ENCODE measurements around the gene NPPC. TPM values are rescaled to one million over a fixed set of nuclear protein-coding genes. Genes with fewer than 3 reads are reported as not detected.

The NPPC gene
- total and polyA plus RNA-seq, 2 of the 8 experiments (the other 6 are each of a cell fraction or from before 2014, with no cell fraction given), result 1.3 to 4.7 TPM

GRCh38 chr2:231927566-231927890 lies 1.3 kb upstream of the NPPC start:
- Histone ChIP-seq H3K27ac (ENCODE audit: low read depth, low read length) (no peak overlapping the region), H4K5ac (ENCODE audit: insufficient read length, low read depth, low read length) (no peak overlapping the region), H3K4ac (replicated peaks; ENCODE audit: insufficient read length, low read depth, low read length) (no peak overlapping the region), H4K20me1 (replicated peaks in 1 of 2; ENCODE audit: control insufficient read depth in 1 of 2, insufficient read depth in 2 of 2, low read length in 2 of 2) (peaks cover 0 to 2% of the 10 kb centered on the region in 2 experiments), H3K9me3 (ENCODE audit: insufficient read depth in 2 of 2, low read depth in 1 of 2, low read length in 1 of 2) (no peaks in the 10 kb centered on the region), H2BK120ac (replicated peaks; ENCODE audit: low read depth, low read length) (no peak overlapping the region), H2BK5ac (ENCODE audit: low read depth, low read length) (no peak overlapping the region), H3K4me2 (ENCODE audit: insufficient read depth in 1 of 2, low read depth in 2 of 2, low read length in 2 of 2) (peak overlapping the region; percentile 80 to 100), H3K36me3 (ENCODE audit: control insufficient read depth in 2 of 4, insufficient read depth in 4 of 4, low read length in 3 of 4) (no peaks in the 10 kb centered on the region), H3K23me2 (ENCODE audit: low read depth, low read length) (peaks cover 20% of the 10 kb centered on the region), H3K79me1 (ENCODE audit: low read depth, low read length) (no peaks in the 10 kb centered on the region), H4K8ac (ENCODE audit: extremely low read depth, insufficient read depth, low read length) (no peak overlapping the region), H3K4me3 (ENCODE audit: extremely low read depth in 1 of 4, insufficient read depth in 2 of 4, low read depth in 3 of 4, low read length in 4 of 4) (peak overlapping the region in 1 of 4 experiments; percentile 75; a peak in 2 of 8 replicates), H2BK12ac (ENCODE audit: low read depth, low read length) (no peak overlapping the region), H3K56ac (replicated peaks; ENCODE audit: insufficient read length, low read depth, low read length) (no peak overlapping the region), H3K4me1 (replicated peaks in 1 of 4; ENCODE audit: control insufficient read depth in 3 of 4, insufficient read depth in 4 of 4, low read length in 3 of 4) (peaks cover 3 to 20% (median 14%) of the 10 kb centered on the region in 4 experiments), H2BK15ac (ENCODE audit: low read length) (no peak overlapping the region), H3K27me3 (replicated peaks in 1 of 4; ENCODE audit: control insufficient read depth in 3 of 4, extremely low read depth in 1 of 4, insufficient read depth in 3 of 4, low read length in 3 of 4) (peaks cover 24 to 55% (median 43%) of the 10 kb centered on the region in 4 experiments), H3K79me2 (ENCODE audit: control insufficient read depth in 1 of 2, insufficient read depth in 2 of 2, low read length in 2 of 2) (no peaks in the 10 kb centered on the region), H2AFZ (ENCODE audit: low read length) (no peak overlapping the region), H4K91ac (replicated peaks; ENCODE audit: insufficient read length, low read length) (no peak overlapping the region), H2AK5ac (ENCODE audit: low read depth, low read length) (no peak overlapping the region), H3K9ac (replicated peaks in 1 of 4; ENCODE audit: extremely low read depth in 1 of 4, low read depth in 3 of 4, low read length in 3 of 4) (no peak overlapping the region), H3K23ac (ENCODE audit: insufficient read length) (no peak overlapping the region), H2BK20ac (ENCODE audit: low read length) (no peak overlapping the region), H3K18ac (ENCODE audit: extremely low read depth, low read length) (no peak overlapping the region), H3K14ac (ENCODE audit: insufficient read length) (no peak overlapping the region)
- WGBS, 2 experiments (ENCODE audit: extremely low coverage in 1 of 2, insufficient coverage in 1 of 2, insufficient read length in 1 of 2, insufficient replicate concordance in 2 of 2, low coverage in 1 of 2, low lambda C conversion rate in 2 of 2, missing lambda C conversion rate in 1 of 2), result 68% methylated on average over 10 of the region's 10 CpGs; no CpG with 5 or more reads in 1 of the 2 experiments
- no peak for TF ChIP-seq CBX8 (IDR thresholded peaks at IDR 0.05; ENCODE audit: borderline replicate concordance, low read depth, low read length)
- FAIRE-seq (no peak), DNase-seq (ENCODE audit: low read depth in 1 of 2, low spot score in 2 of 2) (peak in 1 of 2 experiments; percentile 59)
- POLR2A ChIA-PET (ENCODE audit: partially characterized antibody), result interaction anchor here (0.6 kb wide), 1 partner anchor 885 kb away, joined by 3 read pairs; no protein-coding TSS in a partner anchor
- CTCF ChIA-PET (ENCODE audit: partially characterized antibody), result interaction anchor here (0.6 to 17.2 kb wide), 16 partner anchors 8 to 500 kb away, joined by 3 to 220 read pairs (median 4); no protein-coding TSS in a partner anchor

Data from H1 (cell line).